HG03025 (cell line): Measurements from ENCODE around the gene TBCB.
"Not testable (repeated sequence)": the region's sequence is repeated elsewhere in the genome, so short reads cannot be mapped to it uniquely, and the experiment has no call there.

Experiments used
- ATAC-seq: cut with Tn5 transposase; IDR thresholded peaks from one replicate; pipeline ENCODE4 v1.9.1; 2021; ENCODE audit warnings: mild to moderate bottlenecking, moderate library complexity; ENCODE audit not compliant: unreplicated experiment, low FRiP score

The TBCB gene

GRCh38 chr19:36115453-36116343 lies at the start of gene TBCB:
TBCB (plus strand) TSS chr19:36115468; CDS start chr19:36115561, 93 bp downstream.
- peak; percentile 19 for ATAC-seq

GRCh38 chr19:36067681-36068080 lies 47.6 kb upstream of the TBCB start:
- ATAC-seq: no peak

- ATAC-seq: not testable (repeated sequence)
Measured at GRCh38 chr19:36068810-36069499, 46.3 kb upstream of the TBCB start.

GRCh38 chr19:36072081-36072480 lies 43.2 kb upstream of the TBCB start:
- ATAC-seq: no peak

GRCh38 chr19:36073121-36073876 lies 42.0 kb upstream of the TBCB start:
- ATAC-seq: no peak

GRCh38 chr19:36079389-36079945 lies 35.8 kb upstream of the TBCB start:
- no peak for ATAC-seq

GRCh38 chr19:36081385-36081784 lies 33.9 kb upstream of the TBCB start:
- ATAC-seq: no peak

- ATAC-seq: no peak
Measured at GRCh38 chr19:36081894-36082293, 33.4 kb upstream of the TBCB start.

GRCh38 chr19:36082916-36083315 lies 32.4 kb upstream of the TBCB start:
- ATAC-seq: no peak

GRCh38 chr19:36084231-36085009 lies 30.8 kb upstream of the TBCB start:
- no peak for ATAC-seq

- no peak for ATAC-seq
Measured at GRCh38 chr19:36086326-36086725, 28.9 kb upstream of the TBCB start.

- no peak for ATAC-seq
Measured at GRCh38 chr19:36089847-36090246, 25.4 kb upstream of the TBCB start.

- no peak for ATAC-seq
Measured at GRCh38 chr19:36090910-36091695, 24.2 kb upstream of the TBCB start.

GRCh38 chr19:36092566-36092965 lies 22.7 kb upstream of the TBCB start:
- ATAC-seq: no peak

- ATAC-seq: no peak
Measured at GRCh38 chr19:36093146-36093662, 22.1 kb upstream of the TBCB start.

GRCh38 chr19:36093687-36094086 lies 21.6 kb upstream of the TBCB start:
- ATAC-seq: no peak

GRCh38 chr19:36097036-36097435 lies 18.2 kb upstream of the TBCB start:
- no peak for ATAC-seq

GRCh38 chr19:36099166-36099785 lies 16.0 kb upstream of the TBCB start:
- no peak for ATAC-seq
